Sigmoid colon (tissue), 7 donors: Measurements from ENCODE around the gene ZBTB47. TPM values are rescaled to one million over a fixed set of nuclear protein-coding genes. Genes with fewer than 3 reads are reported as not detected.

ENCODE experiments used
- DNase-seq: peaks from one replicate; pipeline ENCODE4 v3.0.0-alpha.2; 2019
- H3K27ac ChIP-seq, 4 donors: fragments of 200-600 bp; sonication (generic); one replicate each; pipeline ENCODE4 v1.5.1; 2016 to 2019; ENCODE audit warnings: mild to moderate bottlenecking in 1 of 4
- H3K27me3 ChIP-seq, 3 donors: fragments of 200-600 bp; sonication (generic); one replicate each; pipeline ENCODE4 v1.5.1; 2019; ENCODE audit warnings: mild to moderate bottlenecking in 1 of 3
- H3K36me3 ChIP-seq, 4 donors: fragments of 200-600 bp; sonication (generic); one replicate each; pipeline ENCODE4 v1.5.1; 2016 to 2019
- H3K4me1 ChIP-seq, 4 donors: fragments of 200-600 bp; sonication (generic); one replicate each; pipeline ENCODE4 v1.5.1; 2017 to 2019
- H3K4me3 ChIP-seq, 4 donors: fragments of 200-600 bp; sonication (generic); one replicate each; pipeline ENCODE4 v1.5.1; 2017 to 2019; ENCODE audit warnings: mild to moderate bottlenecking in 2 of 4, moderate library complexity in 1 of 4
- H3K9me3 ChIP-seq, 4 donors: fragments of 200-600 bp in 3 of 4; sonication (generic) in 3 of 4; one replicate each; pipeline versions ENCODE4 v1.5.1 to v1.6.1; 2013 to 2019
- EP300 ChIP-seq, 4 donors: sonication (generic); formaldehyde crosslinking; IDR thresholded peaks; one replicate each; pipeline ENCODE4 v1.6.1; 2017; ENCODE audit warnings: antibody characterized with exemption in 4 of 4
- POLR2A ChIP-seq, 2 donors: fragments of 450-650 bp; IDR thresholded peaks; one replicate each; pipeline ENCODE4 v1.6.1; 2016; ENCODE audit warnings: antibody characterized with exemption in 2 of 2, mild to moderate bottlenecking in 2 of 2, moderate library complexity in 2 of 2
- POLR2AphosphoS5 ChIP-seq, 4 donors: sonication (generic); formaldehyde crosslinking; IDR thresholded peaks; one replicate each; pipeline ENCODE4 v1.6.1; 2017; ENCODE audit warnings: antibody characterized with exemption in 4 of 4
- WGBS, 2 donors: extraction: QIAGEN DNeasy Blood & Tissue Kit; methylation state at CpG; one replicate each; pipeline ENCODE4 v1.1.7; 2013; 5-methylcytosine and 5-hydroxymethylcytosine counted together
- intact Hi-C: fragments of 100-400 bp; cut with DNase I; formaldehyde crosslinking; loops from one replicate; pipeline ENCODE4 v1.15.1; 2023
- polyA plus RNA-seq, 3 donors: library from polyadenylated mRNA; stranded (reverse); fragments of 200-250 nt; gene quantifications; one replicate each; pipeline ENCODE4 v1.2.3, GENCODE V29; 2013
- total RNA-seq, 4 donors: library from RNA; depleted of rRNA; stranded (reverse); fragments of >200 nt; gene quantifications; one replicate each; pipeline ENCODE4 v1.1.0, GENCODE V29; 2016
- TF ChIP-seq, protein P1 (sequence below), 4 experiments: fragments of 450-650 bp in 3 of 4; fragments of 200-600 bp in 1 of 4; IDR thresholded peaks; one replicate each; pipeline ENCODE4 v1.5.1; 2016 to 2019; ENCODE audit warnings: antibody characterized with exemption in 4 of 4, mild to moderate bottlenecking in 3 of 4, moderate library complexity in 2 of 4
- donor health status: healthy with polysubstance abuse.
- donor health status: Bipolar disorder and iron deficiency.
- donor health status: healthy.

Gene ZBTB47
- total and polyA plus RNA-seq, 7 donors: 6.2 to 74.8 (median 34.9) TPM

- intact Hi-C loops: no loop called here
- no peak for DNase-seq
- Histone ChIP-seq H3K9me3 (no peaks in the 10 kb centered on the region), H3K27ac (no peak overlapping the region), H3K4me1 (no peaks in the 10 kb centered on the region), H3K27me3 (no peaks in the 10 kb centered on the region), H3K4me3 (no peak overlapping the region), H3K36me3 (no peaks in the 10 kb centered on the region)
- TF ChIP-seq EP300 (IDR thresholded peaks at IDR 0.05) (no peak), POLR2AphosphoS5 (IDR thresholded peaks at IDR 0.05) (no peak), POLR2A (IDR thresholded peaks at IDR 0.05) (no peak)
- TF ChIP-seq, protein P1, sequence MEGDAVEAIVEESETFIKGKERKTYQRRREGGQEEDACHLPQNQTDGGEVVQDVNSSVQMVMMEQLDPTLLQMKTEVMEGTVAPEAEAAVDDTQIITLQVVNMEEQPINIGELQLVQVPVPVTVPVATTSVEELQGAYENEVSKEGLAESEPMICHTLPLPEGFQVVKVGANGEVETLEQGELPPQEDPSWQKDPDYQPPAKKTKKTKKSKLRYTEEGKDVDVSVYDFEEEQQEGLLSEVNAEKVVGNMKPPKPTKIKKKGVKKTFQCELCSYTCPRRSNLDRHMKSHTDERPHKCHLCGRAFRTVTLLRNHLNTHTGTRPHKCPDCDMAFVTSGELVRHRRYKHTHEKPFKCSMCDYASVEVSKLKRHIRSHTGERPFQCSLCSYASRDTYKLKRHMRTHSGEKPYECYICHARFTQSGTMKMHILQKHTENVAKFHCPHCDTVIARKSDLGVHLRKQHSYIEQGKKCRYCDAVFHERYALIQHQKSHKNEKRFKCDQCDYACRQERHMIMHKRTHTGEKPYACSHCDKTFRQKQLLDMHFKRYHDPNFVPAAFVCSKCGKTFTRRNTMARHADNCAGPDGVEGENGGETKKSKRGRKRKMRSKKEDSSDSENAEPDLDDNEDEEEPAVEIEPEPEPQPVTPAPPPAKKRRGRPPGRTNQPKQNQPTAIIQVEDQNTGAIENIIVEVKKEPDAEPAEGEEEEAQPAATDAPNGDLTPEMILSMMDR (IDR thresholded peaks at IDR 0.05): no peak
- 82 to 86% methylated on average over 6 of the region's 6 CpGs for WGBS, 2 donors
Observed at GRCh38 chr3:42702982-42703694, 49.6 kb downstream of the ZBTB47 start.

GRCh38 chr3:42703695-42704025, 50.2 kb downstream of the ZBTB47 start:
- no peaks in the 10 kb centered on the region for H3K4me1 ChIP-seq
- no peaks in the 10 kb centered on the region for H3K9me3 ChIP-seq
- intact Hi-C loops: no loop called here
- DNase-seq: no peak
- no peak for TF ChIP-seq POLR2AphosphoS5 (IDR thresholded peaks at IDR 0.05)
- TF ChIP-seq POLR2A (IDR thresholded peaks at IDR 0.05): no peak
- H3K27ac ChIP-seq: no peak overlapping the region
- no peaks in the 10 kb centered on the region for H3K36me3 ChIP-seq
- no peaks in the 10 kb centered on the region for H3K27me3 ChIP-seq
- 78% methylated on average over 5 of the region's 5 CpGs for WGBS, 2 donors
- no peak overlapping the region for H3K4me3 ChIP-seq

GRCh38 chr3:42704136-42704841, 50.8 kb downstream of the ZBTB47 start:
- intact Hi-C loops: no loop called here
- H3K27ac ChIP-seq: no peak overlapping the region
- TF ChIP-seq POLR2AphosphoS5 (IDR thresholded peaks at IDR 0.05): no peak
- no peak for TF ChIP-seq EP300 (IDR thresholded peaks at IDR 0.05)
- TF ChIP-seq, protein P1 (IDR thresholded peaks at IDR 0.05): no peak
- TF ChIP-seq POLR2A (IDR thresholded peaks at IDR 0.05): no peak
- H3K36me3 ChIP-seq: no peaks in the 10 kb centered on the region
- H3K27me3 ChIP-seq: no peaks in the 10 kb centered on the region
- no peak overlapping the region for H3K4me3 ChIP-seq
- H3K9me3 ChIP-seq: no peaks in the 10 kb centered on the region
- no peaks in the 10 kb centered on the region for H3K4me1 ChIP-seq
- 85 to 89% methylated on average over 8 of the region's 8 CpGs for WGBS, 2 donors
- DNase-seq: no peak

DNA sequence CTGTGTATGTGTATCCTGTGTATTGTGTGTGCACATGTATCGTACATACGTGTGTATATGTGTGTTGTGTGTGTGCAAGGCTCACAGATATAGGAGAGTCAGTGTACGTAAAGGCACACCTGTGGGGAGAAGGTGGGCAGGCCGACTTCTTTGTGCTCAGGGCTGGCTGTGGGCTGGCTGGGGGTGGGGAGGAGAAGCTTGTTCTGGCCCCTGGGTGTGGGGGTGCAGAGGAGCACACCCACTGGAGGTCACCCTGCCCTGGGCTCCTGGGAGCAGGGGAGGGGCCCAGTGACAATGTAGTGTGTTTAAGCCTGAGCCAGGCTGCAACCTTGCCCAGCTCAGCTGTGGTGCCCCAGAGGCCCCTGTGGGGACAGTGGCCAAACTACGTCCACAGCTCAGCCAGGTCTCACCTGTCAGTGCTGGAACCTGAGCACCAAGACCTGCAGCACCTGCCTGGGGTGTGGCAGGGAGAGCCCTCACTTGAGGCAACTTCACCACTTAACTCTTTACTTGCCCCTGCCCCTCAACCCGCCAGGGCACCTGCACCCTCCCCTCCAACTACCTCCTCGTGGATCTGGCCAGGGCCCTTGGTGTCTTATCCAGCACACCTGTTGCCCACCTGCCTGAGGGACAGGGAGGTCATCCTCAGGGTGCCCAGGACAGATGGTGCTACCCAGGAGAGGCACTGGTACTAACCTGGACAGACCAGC, 51.7 kb downstream of the ZBTB47 start:
- H3K27me3 ChIP-seq: no peaks in the 10 kb centered on the region
- intact Hi-C loops: no loop called here
- 61 to 77% methylated on average over 7 of the region's 7 CpGs for WGBS, 2 donors
- no peaks in the 10 kb centered on the region for H3K9me3 ChIP-seq
- DNase-seq: no peak
- no peaks in the 10 kb centered on the region for H3K4me1 ChIP-seq
- no peaks in the 10 kb centered on the region for H3K36me3 ChIP-seq
- TF ChIP-seq POLR2A (IDR thresholded peaks at IDR 0.05) (no peak), POLR2AphosphoS5 (IDR thresholded peaks at IDR 0.05) (no peak), EP300 (IDR thresholded peaks at IDR 0.05) (no peak)
- TF ChIP-seq, protein P1 (IDR thresholded peaks at IDR 0.05): no peak
- H3K4me3 ChIP-seq: no peak overlapping the region
- no peak overlapping the region for H3K27ac ChIP-seq

DNA sequence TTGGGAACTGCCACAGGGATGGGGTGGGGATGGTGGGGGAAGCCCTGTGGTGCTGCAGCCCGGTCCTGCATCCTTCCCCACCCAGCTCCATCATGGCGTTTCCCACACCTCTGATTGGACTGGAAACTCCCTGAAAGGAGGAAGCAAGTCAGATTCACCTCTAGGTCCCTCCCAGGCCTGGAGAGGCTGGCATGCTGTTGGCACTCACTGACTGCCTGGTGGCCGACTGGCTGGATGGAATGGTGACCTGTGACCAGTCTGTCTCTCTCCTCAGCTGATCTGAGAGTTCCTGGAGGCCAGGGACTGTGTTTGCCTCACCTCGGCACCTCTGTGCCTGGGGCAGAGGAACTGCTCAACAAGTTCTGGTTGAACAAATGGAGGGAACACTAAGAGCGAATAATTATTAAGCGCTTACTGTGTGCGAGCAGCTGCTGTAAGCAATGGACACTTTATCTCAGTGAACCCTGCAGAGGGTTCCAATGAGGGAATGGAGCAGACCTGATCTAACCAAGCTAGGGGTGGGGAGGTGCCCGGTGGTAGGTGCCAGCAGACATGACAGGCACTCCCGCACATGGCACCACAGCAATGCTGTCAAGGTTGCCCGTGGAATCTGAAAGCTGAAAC, 52.6 kb downstream of the ZBTB47 start:
- TF ChIP-seq POLR2A (IDR thresholded peaks at IDR 0.05): no peak
- TF ChIP-seq, protein P1 (IDR thresholded peaks at IDR 0.05): no peak
- no peak for TF ChIP-seq EP300 (IDR thresholded peaks at IDR 0.05)
- no peak for TF ChIP-seq POLR2AphosphoS5 (IDR thresholded peaks at IDR 0.05)
- 69 to 79% methylated on average over 10 of the region's 10 CpGs for WGBS, 2 donors
- Histone ChIP-seq H3K27ac (no peak overlapping the region), H3K4me1 (no peaks in the 10 kb centered on the region), H3K36me3 (no peaks in the 10 kb centered on the region), H3K27me3 (no peaks in the 10 kb centered on the region), H3K9me3 (no peaks in the 10 kb centered on the region), H3K4me3 (no peak overlapping the region)
- intact Hi-C loops: no loop called here
- DNase-seq: peak; percentile 41
